ENCODE data around the gene CFAP97. TPM values are rescaled to one million over a fixed set of nuclear protein-coding genes. Genes with fewer than 3 reads are reported as not detected.

CFAP97 gene
- total RNA-seq, 2 donors from 2014 or later: 12.2 to 22.4 TPM

GRCh38 chr4:185138161-185138560 is 65.6 kb downstream of the CFAP97 start:
- Histone ChIP-seq H3K27ac (no peak overlapping the region), H3K9me3 (no peaks in the 10 kb centered on the region), H3K4me3 (no peak overlapping the region), H3K4me1 (no peaks in the 10 kb centered on the region), H3K27me3 (no peaks in the 10 kb centered on the region), H3K9ac (ENCODE audit: low read depth in 2 of 2, low read length in 2 of 2) (no peak overlapping the region), H3K36me3 (no peaks in the 10 kb centered on the region)
- intact Hi-C loops (cut with DNase I): no loop called here
- DNase-seq: no peak
- no peak for TF ChIP-seq CTCF (IDR thresholded peaks at IDR 0.05)

GRCh38 chr4:185137233-185137925 is 66.4 kb downstream of the CFAP97 start:
- no peak overlapping the region for H3K4me3 ChIP-seq
- intact Hi-C loops (cut with DNase I): no loop called here
- no peaks in the 10 kb centered on the region for H3K36me3 ChIP-seq
- no peaks in the 10 kb centered on the region for H3K4me1 ChIP-seq
- no peak overlapping the region for H3K27ac ChIP-seq
- no peaks in the 10 kb centered on the region for H3K27me3 ChIP-seq
- TF ChIP-seq CTCF (IDR thresholded peaks at IDR 0.05): no peak
- no peak for DNase-seq
- no peaks in the 10 kb centered on the region for H3K9me3 ChIP-seq
- no peak overlapping the region for H3K9ac ChIP-seq (ENCODE audit: low read depth in 2 of 2, low read length in 2 of 2)

- Histone ChIP-seq H3K9ac (ENCODE audit: low read depth in 2 of 2, low read length in 2 of 2) (no peak overlapping the region), H3K27me3 (no peaks in the 10 kb centered on the region), H3K9me3 (no peaks in the 10 kb centered on the region), H3K36me3 (no peaks in the 10 kb centered on the region), H3K4me3 (no peak overlapping the region), H3K4me1 (no peaks in the 10 kb centered on the region), H3K27ac (no peak overlapping the region)
- TF ChIP-seq CTCF (IDR thresholded peaks at IDR 0.05): peak; percentile 84
- DNase-seq: no peak
- intact Hi-C loops (cut with DNase I): loop anchor here (2.0 kb wide), 1 partner anchor 94 kb away; no protein-coding TSS in a partner anchor
Observed at GRCh38 chr4:185134307-185134869, 69.4 kb downstream of the CFAP97 start.

- H3K9ac ChIP-seq (ENCODE audit: low read depth in 2 of 2, low read length in 2 of 2): peak overlapping the region in 1 of 2 donors; percentile 26
- peak overlapping the region; percentile 53 for H3K4me3 ChIP-seq
- DNase-seq: no peak
- intact Hi-C loops (cut with DNase I): no loop called here
- H3K36me3 ChIP-seq: no peaks in the 10 kb centered on the region
- H3K9me3 ChIP-seq: no peaks in the 10 kb centered on the region
- peaks cover 3% of the 10 kb centered on the region for H3K4me1 ChIP-seq
- H3K27ac ChIP-seq: no peak overlapping the region
- peaks cover 16% of the 10 kb centered on the region for H3K27me3 ChIP-seq
- TF ChIP-seq CTCF (IDR thresholded peaks at IDR 0.05): no peak
Observed at GRCh38 chr4:185128272-185129119, 75.3 kb downstream of the CFAP97 start.

GRCh38 chr4:185127021-185127925 is 76.5 kb downstream of the CFAP97 start:
- peak overlapping the region in 1 of 2 donors; percentile 35 for H3K9ac ChIP-seq (ENCODE audit: low read depth in 2 of 2, low read length in 2 of 2)
- peak overlapping the region; percentile 53 for H3K4me3 ChIP-seq
- intact Hi-C loops (cut with DNase I): no loop called here
- no peak overlapping the region for H3K27ac ChIP-seq
- no peak for TF ChIP-seq CTCF (IDR thresholded peaks at IDR 0.05)
- H3K9me3 ChIP-seq: no peaks in the 10 kb centered on the region
- no peaks in the 10 kb centered on the region for H3K36me3 ChIP-seq
- no peak for DNase-seq
- H3K4me1 ChIP-seq: peaks cover 3% of the 10 kb centered on the region
- H3K27me3 ChIP-seq: peaks cover 16% of the 10 kb centered on the region
